SKM-1 treated with dmso at 0.1 percent for 144 hours (cell line): ENCODE measurements around the gene DCTPP1.
"Not testable (repeated sequence)": the region's sequence is repeated elsewhere in the genome, so short reads cannot be mapped to it uniquely, and the experiment has no call there.

Experiments
- DNase-seq: peaks from one replicate; lab custom pipeline; 2025; ENCODE audit not compliant: unreplicated experiment; lab: John Stamatoyannopoulos, UW

DCTPP1 gene

GRCh38 chr16:30429678-30430427 lies at the start of gene DCTPP1:
Gene DCTPP1 (minus strand): TSS chr16:30430030. CDS start chr16:30429980, 50 bp downstream.
- peak; percentile 99 for DNase-seq

- DNase-seq, result no peak
These were observed 49.1 kb upstream of the DCTPP1 start for GRCh38 chr16:30478766-30479478.

GRCh38 chr16:30477773-30478172 lies 47.9 kb upstream of the DCTPP1 start:
- DNase-seq, result not testable (repeated sequence)

GRCh38 chr16:30476991-30477390 lies 47.2 kb upstream of the DCTPP1 start:
- no peak for DNase-seq

GRCh38 chr16:30474684-30475083 lies 44.9 kb upstream of the DCTPP1 start:
- no peak for DNase-seq

GRCh38 chr16:30474074-30474452 lies 44.2 kb upstream of the DCTPP1 start:
- no peak for DNase-seq

GRCh38 chr16:30473231-30474073 lies 43.6 kb upstream of the DCTPP1 start:
- peak; percentile 41 for DNase-seq

GRCh38 chr16:30472328-30472942 lies 42.6 kb upstream of the DCTPP1 start, which contains the start of gene ITGAL:
Gene ITGAL (plus strand): TSS chr16:30472742. CDS start chr16:30472838, 96 bp downstream.
- peak; percentile 90 for DNase-seq

- DNase-seq, result no peak
These were observed 40.8 kb upstream of the DCTPP1 start for GRCh38 chr16:30470632-30470995.

GRCh38 chr16:30470170-30470512 lies 40.3 kb upstream of the DCTPP1 start:
- no peak for DNase-seq

GRCh38 chr16:30464078-30464477 lies 34.2 kb upstream of the DCTPP1 start:
- DNase-seq, result no peak

- DNase-seq, result not testable (repeated sequence)
These were observed 31.6 kb upstream of the DCTPP1 start for GRCh38 chr16:30461426-30461825.

GRCh38 chr16:30459456-30459855 lies 29.6 kb upstream of the DCTPP1 start:
- no peak for DNase-seq

GRCh38 chr16:30458561-30459394 lies 28.9 kb upstream of the DCTPP1 start:
- DNase-seq, result peak; percentile 98

- no peak for DNase-seq
These were observed 28.1 kb upstream of the DCTPP1 start for GRCh38 chr16:30457743-30458560.

- no peak for DNase-seq
These were observed 27.4 kb upstream of the DCTPP1 start for GRCh38 chr16:30457256-30457655.

- no peak for DNase-seq
These were observed 26.5 kb upstream of the DCTPP1 start for GRCh38 chr16:30456302-30456701.

- DNase-seq, result not testable (repeated sequence)
These were observed 23.1 kb upstream of the DCTPP1 start for GRCh38 chr16:30452709-30453580.

- no peak for DNase-seq
These were observed 19.2 kb upstream of the DCTPP1 start for GRCh38 chr16:30449116-30449435.
